ENCODE measurements around the gene MYO5B.

The MYO5B gene

DNA sequence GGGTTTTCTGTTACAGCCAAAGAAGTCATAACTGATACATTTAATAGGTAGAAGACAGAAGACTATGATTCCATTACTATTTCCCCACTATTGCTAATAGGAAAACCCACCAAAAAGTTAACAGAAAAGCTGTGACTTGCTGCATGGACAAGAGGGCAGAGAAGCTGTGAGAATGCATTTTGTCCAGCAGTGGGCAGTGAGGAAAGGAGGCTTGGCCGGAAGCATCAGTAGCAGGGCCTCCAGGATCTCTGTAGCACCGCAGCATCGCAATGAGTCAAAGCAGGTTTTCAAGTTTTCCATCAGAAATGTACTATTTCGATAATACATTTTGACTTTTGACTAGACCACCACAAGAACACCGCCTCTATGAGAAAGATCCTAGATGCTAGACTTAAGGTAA, 24.9 kb downstream of the MYO5B start:
- H3K36me3 ChIP-seq (ENCODE audit: insufficient read depth) = no peaks in the 10 kb centered on the region
- H3K4me3 ChIP-seq (IDR thresholded peaks at IDR 0.05; ENCODE audit: insufficient read depth, low read depth, low read length) = no peak overlapping the region
- H3K4me1 ChIP-seq (ENCODE audit: low read depth, poor library complexity, severe bottlenecking) = no peaks in the 10 kb centered on the region
- H3K79me2 ChIP-seq (ENCODE audit: insufficient read depth, low read depth) = no peaks in the 10 kb centered on the region
- no peaks in the 10 kb centered on the region for H4K20me1 ChIP-seq (ENCODE audit: insufficient read depth)
- no peak overlapping the region for H3K4me2 ChIP-seq
- H3K27me3 ChIP-seq (ENCODE audit: insufficient read depth, low read depth) = no peaks in the 10 kb centered on the region
- no peak overlapping the region for H3K9ac ChIP-seq
- TF ChIP-seq, protein P1, sequence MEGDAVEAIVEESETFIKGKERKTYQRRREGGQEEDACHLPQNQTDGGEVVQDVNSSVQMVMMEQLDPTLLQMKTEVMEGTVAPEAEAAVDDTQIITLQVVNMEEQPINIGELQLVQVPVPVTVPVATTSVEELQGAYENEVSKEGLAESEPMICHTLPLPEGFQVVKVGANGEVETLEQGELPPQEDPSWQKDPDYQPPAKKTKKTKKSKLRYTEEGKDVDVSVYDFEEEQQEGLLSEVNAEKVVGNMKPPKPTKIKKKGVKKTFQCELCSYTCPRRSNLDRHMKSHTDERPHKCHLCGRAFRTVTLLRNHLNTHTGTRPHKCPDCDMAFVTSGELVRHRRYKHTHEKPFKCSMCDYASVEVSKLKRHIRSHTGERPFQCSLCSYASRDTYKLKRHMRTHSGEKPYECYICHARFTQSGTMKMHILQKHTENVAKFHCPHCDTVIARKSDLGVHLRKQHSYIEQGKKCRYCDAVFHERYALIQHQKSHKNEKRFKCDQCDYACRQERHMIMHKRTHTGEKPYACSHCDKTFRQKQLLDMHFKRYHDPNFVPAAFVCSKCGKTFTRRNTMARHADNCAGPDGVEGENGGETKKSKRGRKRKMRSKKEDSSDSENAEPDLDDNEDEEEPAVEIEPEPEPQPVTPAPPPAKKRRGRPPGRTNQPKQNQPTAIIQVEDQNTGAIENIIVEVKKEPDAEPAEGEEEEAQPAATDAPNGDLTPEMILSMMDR (conservative IDR thresholded peaks at IDR 0.05; ENCODE audit: low read depth, low read length) = no peak
- H2AFZ ChIP-seq (ENCODE audit: low read depth) = no peak overlapping the region
- no peak overlapping the region for H3K27ac ChIP-seq

DNA sequence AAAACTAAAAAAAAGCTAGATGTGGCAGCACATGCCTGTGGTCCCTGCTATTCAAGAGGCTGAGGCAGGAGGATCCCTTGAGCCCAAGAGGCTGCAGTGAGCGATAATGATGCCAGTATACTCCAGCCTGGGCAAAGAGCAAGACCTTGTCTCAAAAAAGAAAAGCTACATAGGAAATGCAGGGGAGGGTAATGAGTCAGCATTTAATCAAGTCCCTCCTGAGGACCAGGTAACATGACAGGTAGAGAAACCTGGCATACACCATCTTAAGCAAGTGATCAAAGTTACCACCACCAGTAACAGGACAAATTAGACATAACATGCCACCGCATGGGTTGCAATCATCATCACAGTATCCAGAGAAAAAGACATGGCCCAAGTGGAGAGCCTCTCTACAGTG, 25.8 kb downstream of the MYO5B start:
- Histone ChIP-seq H3K79me2 (ENCODE audit: insufficient read depth, low read depth) (no peaks in the 10 kb centered on the region), H3K4me2 (no peak overlapping the region), H2AFZ (ENCODE audit: low read depth) (no peak overlapping the region), H3K36me3 (ENCODE audit: insufficient read depth) (no peaks in the 10 kb centered on the region), H3K4me3 (IDR thresholded peaks at IDR 0.05; ENCODE audit: insufficient read depth, low read depth, low read length) (no peak overlapping the region), H3K27me3 (ENCODE audit: insufficient read depth, low read depth) (no peaks in the 10 kb centered on the region), H3K27ac (no peak overlapping the region), H3K9ac (no peak overlapping the region), H4K20me1 (ENCODE audit: insufficient read depth) (no peaks in the 10 kb centered on the region), H3K4me1 (ENCODE audit: low read depth, poor library complexity, severe bottlenecking) (no peaks in the 10 kb centered on the region)
- TF ChIP-seq, protein P1 (conservative IDR thresholded peaks at IDR 0.05; ENCODE audit: low read depth, low read length) = no peak

GRCh38 chr18:50167966-50168365, 27.0 kb downstream of the MYO5B start:
- Histone ChIP-seq H3K36me3 (ENCODE audit: insufficient read depth) (no peaks in the 10 kb centered on the region), H3K9ac (no peak overlapping the region), H3K27me3 (ENCODE audit: insufficient read depth, low read depth) (no peaks in the 10 kb centered on the region), H3K4me1 (ENCODE audit: low read depth, poor library complexity, severe bottlenecking) (no peaks in the 10 kb centered on the region), H3K79me2 (ENCODE audit: insufficient read depth, low read depth) (no peaks in the 10 kb centered on the region), H3K27ac (no peak overlapping the region), H3K4me3 (IDR thresholded peaks at IDR 0.05; ENCODE audit: insufficient read depth, low read depth, low read length) (no peak overlapping the region), H3K4me2 (no peak overlapping the region), H4K20me1 (ENCODE audit: insufficient read depth) (no peaks in the 10 kb centered on the region), H2AFZ (ENCODE audit: low read depth) (no peak overlapping the region)
- TF ChIP-seq, protein P1 (conservative IDR thresholded peaks at IDR 0.05; ENCODE audit: low read depth, low read length) = no peak

DNA sequence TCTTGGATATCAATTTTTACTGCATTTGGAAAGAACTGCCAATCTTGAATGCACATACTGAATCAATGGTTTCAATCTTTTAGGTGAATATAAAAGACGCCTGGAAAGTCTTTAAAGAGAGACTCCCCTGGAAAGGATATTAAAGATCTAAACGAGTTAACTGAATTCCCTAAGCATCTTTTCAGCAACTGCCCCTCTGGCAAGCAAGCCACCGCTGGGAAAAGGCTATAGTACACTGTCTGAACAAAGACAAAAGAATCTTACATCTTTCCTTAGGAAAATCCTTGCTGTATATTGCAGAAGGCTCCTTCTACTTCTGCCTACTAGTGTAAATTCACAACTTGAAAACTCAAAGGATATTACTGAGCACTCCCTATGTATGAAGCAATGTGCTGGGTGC, 28.0 kb downstream of the MYO5B start:
- Histone ChIP-seq H3K27ac (no peak overlapping the region), H3K36me3 (ENCODE audit: insufficient read depth) (no peaks in the 10 kb centered on the region), H2AFZ (ENCODE audit: low read depth) (no peak overlapping the region), H3K4me1 (ENCODE audit: low read depth, poor library complexity, severe bottlenecking) (no peaks in the 10 kb centered on the region), H3K9ac (no peak overlapping the region), H3K4me3 (IDR thresholded peaks at IDR 0.05; ENCODE audit: insufficient read depth, low read depth, low read length) (no peak overlapping the region), H3K4me2 (no peak overlapping the region), H4K20me1 (ENCODE audit: insufficient read depth) (no peaks in the 10 kb centered on the region), H3K79me2 (ENCODE audit: insufficient read depth, low read depth) (no peaks in the 10 kb centered on the region), H3K27me3 (ENCODE audit: insufficient read depth, low read depth) (no peaks in the 10 kb centered on the region)
- TF ChIP-seq, protein P1 (conservative IDR thresholded peaks at IDR 0.05; ENCODE audit: low read depth, low read length) = no peak
